WI38 (cell line): Measurements from ENCODE around the gene GCNT3.

Experiments used
- H3K4me3 ChIP-seq: 2 replicates; pipeline ENCODE4 v1.5.1; 2011; ENCODE audit warnings: low read depth, mild to moderate bottlenecking, control low read depth, low read length
- CTCF ChIP-seq: IDR thresholded peaks from 2 replicates; pipeline ENCODE4 v1.5.1; 2012; ENCODE audit warnings: low read depth, mild to moderate bottlenecking, control low read depth, low read length

GCNT3 gene

GRCh38 chr15:59596640-59597039, 14.9 kb upstream of the GCNT3 start:
- no peak overlapping the region for H3K4me3 ChIP-seq
- TF ChIP-seq CTCF: no peak

- no peak overlapping the region for H3K4me3 ChIP-seq
- TF ChIP-seq CTCF: no peak
These were observed 13.1 kb upstream of the GCNT3 start for GRCh38 chr15:59598461-59598860.

- no peak overlapping the region for H3K4me3 ChIP-seq
- no peak for TF ChIP-seq CTCF
These were observed 5.6 kb upstream of the GCNT3 start for GRCh38 chr15:59605994-59606393.

- H3K4me3 ChIP-seq: no peak overlapping the region
- TF ChIP-seq CTCF: no peak
These were observed 1.6 kb upstream of the GCNT3 start for GRCh38 chr15:59609730-59610712.

- no peak for TF ChIP-seq CTCF
- no peak overlapping the region for H3K4me3 ChIP-seq
These were observed 2.6 kb downstream of the GCNT3 start for GRCh38 chr15:59614153-59614552.

GRCh38 chr15:59615661-59616060, 4.1 kb downstream of the GCNT3 start:
- no peak for TF ChIP-seq CTCF
- no peak overlapping the region for H3K4me3 ChIP-seq

GRCh38 chr15:59616379-59616778, 4.8 kb downstream of the GCNT3 start:
- TF ChIP-seq CTCF: no peak
- H3K4me3 ChIP-seq: no peak overlapping the region
